ENCODE results near the gene SOX5. TPM values are rescaled to one million over a fixed set of nuclear protein-coding genes. Genes with fewer than 3 reads are reported as not detected.

Gene SOX5
- total and polyA plus RNA-seq, 9 of the 15 experiments (the other 6 are each of a cell fraction or from before 2014, with no cell fraction given): 8.3 to 16.5 (median 11.9) TPM

GRCh38 chr12:23579257-23579656, 370.2 kb downstream of the SOX5 start:
- DNase-seq (ENCODE audit: extremely low read depth in 1 of 4, low spot score in 3 of 4): no peak
- POLR2A ChIA-PET: no interaction called here

GRCh38 chr12:23576372-23576771, 373.1 kb downstream of the SOX5 start:
- Histone ChIP-seq H3K9ac (ENCODE audit: insufficient read depth in 1 of 2, low read depth in 2 of 2, low read length in 2 of 2) (no peak overlapping the region), H3K4me1 (replicated peaks in 1 of 2; ENCODE audit: control insufficient read depth in 2 of 2, insufficient read depth in 2 of 2, low read length in 2 of 2) (no peaks in the 10 kb centered on the region), H3K79me2 (ENCODE audit: control insufficient read depth, insufficient read depth, low read length) (no peaks in the 10 kb centered on the region), H3K9me3 (replicated peaks; ENCODE audit: control insufficient read depth, insufficient read depth, low read depth, low read length) (no peaks in the 10 kb centered on the region), H3K4me3 (no peak overlapping the region), H3K27ac (ENCODE audit: extremely low read depth, low read depth, low read length) (no peak overlapping the region), H2AFZ (ENCODE audit: low read depth, low read length) (no peak overlapping the region), H3K27me3 (ENCODE audit: control insufficient read depth in 2 of 2, insufficient read depth in 2 of 2, low read length in 2 of 2) (no peaks in the 10 kb centered on the region), H3K36me3 (ENCODE audit: control insufficient read depth, insufficient read depth, low read length) (no peaks in the 10 kb centered on the region; the same call in 2 of the 3 replicates), H4K20me1 (replicated peaks; ENCODE audit: control insufficient read depth, insufficient read depth, low read length) (no peaks in the 10 kb centered on the region), H3K9me1 (ENCODE audit: control insufficient read depth, insufficient read depth, low read length) (no peaks in the 10 kb centered on the region), H3K4me2 (ENCODE audit: insufficient read depth, low read length) (no peak overlapping the region)
- 61% methylated on average over 2 of the region's 2 CpGs for WGBS (ENCODE audit: insufficient coverage, low coverage, missing lambda C conversion rate)
- in situ Hi-C loops (cut with MboI) (no loop called here), intact Hi-C loops (cut with micrococcal nuclease) (no loop called here)
- POLR2A ChIA-PET: interaction anchor here (1.5 kb wide), 1 partner anchor 18 kb away, joined by 5 read pairs; no protein-coding TSS in a partner anchor
- DNase-seq (ENCODE audit: extremely low read depth in 1 of 4, low spot score in 3 of 4) (no peak), ATAC-seq (no peak), FAIRE-seq (peak; percentile 6)
- CTCF ChIA-PET (ENCODE audit: low intra/inter-chr PET ratio): no interaction called here
- no TSS peak for BruUV-seq (replicated peaks)
- TF ChIP-seq, protein P1, sequence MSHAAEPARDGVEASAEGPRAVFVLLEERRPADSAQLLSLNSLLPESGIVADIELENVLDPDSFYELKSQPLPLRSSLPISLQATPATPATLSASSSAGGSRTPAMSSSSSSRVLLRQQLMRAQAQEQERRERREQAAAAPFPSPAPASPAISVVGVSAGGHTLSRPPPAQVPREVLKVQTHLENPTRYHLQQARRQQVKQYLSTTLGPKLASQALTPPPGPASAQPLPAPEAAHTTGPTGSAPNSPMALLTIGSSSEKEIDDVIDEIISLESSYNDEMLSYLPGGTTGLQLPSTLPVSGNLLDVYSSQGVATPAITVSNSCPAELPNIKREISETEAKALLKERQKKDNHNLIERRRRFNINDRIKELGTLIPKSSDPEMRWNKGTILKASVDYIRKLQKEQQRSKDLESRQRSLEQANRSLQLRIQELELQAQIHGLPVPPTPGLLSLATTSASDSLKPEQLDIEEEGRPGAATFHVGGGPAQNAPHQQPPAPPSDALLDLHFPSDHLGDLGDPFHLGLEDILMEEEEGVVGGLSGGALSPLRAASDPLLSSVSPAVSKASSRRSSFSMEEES (CRISPR knock-in tag; IDR thresholded peaks at IDR 0.05): peak; percentile 67
- no peak for TF ChIP-seq ZNF445 (CRISPR knock-in tag; IDR thresholded peaks at IDR 0.05; ENCODE audit: low read depth)
- TF ChIP-seq, protein P2, sequence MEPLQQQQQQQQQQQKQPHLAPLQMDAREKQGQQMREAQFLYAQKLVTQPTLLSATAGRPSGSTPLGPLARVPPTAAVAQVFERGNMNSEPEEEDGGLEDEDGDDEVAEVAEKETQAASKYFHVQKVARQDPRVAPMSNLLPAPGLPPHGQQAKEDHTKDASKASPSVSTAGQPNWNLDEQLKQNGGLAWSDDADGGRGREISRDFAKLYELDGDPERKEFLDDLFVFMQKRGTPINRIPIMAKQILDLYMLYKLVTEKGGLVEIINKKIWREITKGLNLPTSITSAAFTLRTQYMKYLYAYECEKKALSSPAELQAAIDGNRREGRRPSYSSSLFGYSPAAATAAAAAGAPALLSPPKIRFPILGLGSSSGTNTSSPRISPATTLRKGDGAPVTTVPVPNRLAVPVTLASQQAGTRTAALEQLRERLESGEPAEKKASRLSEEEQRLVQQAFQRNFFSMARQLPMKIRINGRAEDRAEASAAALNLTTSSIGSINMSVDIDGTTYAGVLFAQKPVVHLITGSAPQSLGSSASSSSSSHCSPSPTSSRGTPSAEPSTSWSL (CRISPR knock-in tag; IDR thresholded peaks at IDR 0.05; ENCODE audit: borderline replicate concordance): no peak

More at GRCh38 chr12:23579257-23579656, 370.2 kb downstream of the SOX5 start:
- ATAC-seq (no peak), FAIRE-seq (no peak)
- no peak overlapping the region for H2AFZ ChIP-seq (ENCODE audit: low read depth, low read length)
- 83% methylated on average over 1 of the region's 1 CpG for WGBS (ENCODE audit: insufficient coverage, low coverage, missing lambda C conversion rate)
- no peak overlapping the region for H3K4me3 ChIP-seq
- intact Hi-C loops (cut with micrococcal nuclease) (no loop called here), in situ Hi-C loops (cut with MboI) (no loop called here)
- no peaks in the 10 kb centered on the region for H3K27me3 ChIP-seq (ENCODE audit: control insufficient read depth in 2 of 2, insufficient read depth in 2 of 2, low read length in 2 of 2)
- no peaks in the 10 kb centered on the region for H3K9me3 ChIP-seq (replicated peaks; ENCODE audit: control insufficient read depth, insufficient read depth, low read depth, low read length)
- H4K20me1 ChIP-seq (replicated peaks; ENCODE audit: control insufficient read depth, insufficient read depth, low read length): no peaks in the 10 kb centered on the region
- TF ChIP-seq CEBPB (tag; IDR thresholded peaks at IDR 0.05): peak; percentile 71
- TF ChIP-seq ZZZ3 (IDR thresholded peaks at IDR 0.05): no peak
- TF ChIP-seq EGR1 (conservative IDR thresholded peaks at IDR 0.05): no peak
- no peak for TF ChIP-seq HNRNPH1 (optimal IDR thresholded peaks at IDR 0.05; ENCODE audit: low read depth, low read length)
- no peak for TF ChIP-seq ZBTB7A (IDR thresholded peaks at IDR 0.05; ENCODE audit: borderline replicate concordance, control insufficient read depth, low read depth, low read length)
- TF ChIP-seq SLC30A9 (CRISPR knock-in tag; IDR thresholded peaks at IDR 0.05): no peak
- TF ChIP-seq CEBPG (CRISPR knock-in tag; IDR thresholded peaks at IDR 0.05): no peak
- TF ChIP-seq CEBPG (tag; conservative IDR thresholded peaks at IDR 0.05 in 1 of 2, IDR thresholded peaks at IDR 0.05 in 1 of 2): peak in 1 of 2 experiments; percentile 82; a peak in 2 of 4 replicates
- no peak for TF ChIP-seq KLF16 (IDR thresholded peaks at IDR 0.05)
- TF ChIP-seq MTA3 (IDR thresholded peaks at IDR 0.05; ENCODE audit: borderline replicate concordance): no peak
- TF ChIP-seq TCF7L2 (IDR thresholded peaks at IDR 0.05; ENCODE audit: low read depth, low read length): no peak
- BruUV-seq (replicated peaks): no TSS peak
- H3K4me2 ChIP-seq (ENCODE audit: insufficient read depth, low read length): no peak overlapping the region
- CTCF ChIA-PET (ENCODE audit: low intra/inter-chr PET ratio): no interaction called here
- H3K9me1 ChIP-seq (ENCODE audit: control insufficient read depth, insufficient read depth, low read length): no peaks in the 10 kb centered on the region
- no peak overlapping the region for H3K27ac ChIP-seq (ENCODE audit: extremely low read depth, low read depth, low read length)
- H3K9ac ChIP-seq (ENCODE audit: insufficient read depth in 1 of 2, low read depth in 2 of 2, low read length in 2 of 2): no peak overlapping the region
- H3K79me2 ChIP-seq (ENCODE audit: control insufficient read depth, insufficient read depth, low read length): no peaks in the 10 kb centered on the region
- H3K4me1 ChIP-seq (replicated peaks in 1 of 2; ENCODE audit: control insufficient read depth in 2 of 2, insufficient read depth in 2 of 2, low read length in 2 of 2): no peaks in the 10 kb centered on the region
- no peaks in the 10 kb centered on the region for H3K36me3 ChIP-seq (ENCODE audit: control insufficient read depth, insufficient read depth, low read length)
